HG02970 (cell line): ENCODE measurements around the gene MIOX.

Experiments
- ATAC-seq: cut with Tn5 transposase; IDR thresholded peaks from one replicate; pipeline ENCODE4 v1.9.1; 2021; ENCODE audit warnings: mild to moderate bottlenecking, moderate library complexity, moderate number of reproducible peaks; ENCODE audit not compliant: unreplicated experiment, low FRiP score

The MIOX gene

GRCh38 chr22:50471962-50472361 lies 14.7 kb upstream of the MIOX start:
- no peak for ATAC-seq

GRCh38 chr22:50473088-50473487 lies 13.6 kb upstream of the MIOX start:
- ATAC-seq, result no peak

GRCh38 chr22:50473855-50474671 lies 12.6 kb upstream of the MIOX start:
- no peak for ATAC-seq

- peak; percentile 84 for ATAC-seq
Measured at GRCh38 chr22:50474710-50475651, 11.7 kb upstream of the MIOX start, which contains the start of gene SBF1. Gene SBF1 (minus strand): TSS chr22:50475035. CDS start chr22:50474840, 195 bp downstream.

GRCh38 chr22:50475652-50476002 lies 11.0 kb upstream of the MIOX start:
- no peak for ATAC-seq

GRCh38 chr22:50476868-50477267 lies 9.8 kb upstream of the MIOX start:
- ATAC-seq, result no peak

- no peak for ATAC-seq
Measured at GRCh38 chr22:50477923-50478322, 8.7 kb upstream of the MIOX start.

GRCh38 chr22:50479721-50480120 lies 6.9 kb upstream of the MIOX start:
- no peak for ATAC-seq

- ATAC-seq, result no peak
Measured at GRCh38 chr22:50481045-50481439, 5.6 kb upstream of the MIOX start.

- no peak for ATAC-seq
Measured at GRCh38 chr22:50481440-50482106, 5.1 kb upstream of the MIOX start, which contains the start of gene ADM2. Gene ADM2 (plus strand): TSS chr22:50481543. CDS start chr22:50481848, 305 bp downstream.

- ATAC-seq, result no peak
Measured at GRCh38 chr22:50482107-50483074, 4.3 kb upstream of the MIOX start.

- no peak for ATAC-seq
Measured at GRCh38 chr22:50483106-50483505, 3.6 kb upstream of the MIOX start.

GRCh38 chr22:50483556-50483955 lies 3.1 kb upstream of the MIOX start:
- ATAC-seq, result no peak

- ATAC-seq, result no peak
Measured at GRCh38 chr22:50483977-50484853, 2.4 kb upstream of the MIOX start.

GRCh38 chr22:50485221-50486131 lies 1.2 kb upstream of the MIOX start:
- ATAC-seq, result no peak

GRCh38 chr22:50487290-50488005 lies 789 bp downstream of the MIOX start:
- ATAC-seq, result no peak
